ENCODE data around the gene MOSPD3.

The MOSPD3 gene

GRCh38 chr7:100575746-100576383 lies 36.5 kb upstream of the MOSPD3 start:
- DNase-seq: no peak

DNA sequence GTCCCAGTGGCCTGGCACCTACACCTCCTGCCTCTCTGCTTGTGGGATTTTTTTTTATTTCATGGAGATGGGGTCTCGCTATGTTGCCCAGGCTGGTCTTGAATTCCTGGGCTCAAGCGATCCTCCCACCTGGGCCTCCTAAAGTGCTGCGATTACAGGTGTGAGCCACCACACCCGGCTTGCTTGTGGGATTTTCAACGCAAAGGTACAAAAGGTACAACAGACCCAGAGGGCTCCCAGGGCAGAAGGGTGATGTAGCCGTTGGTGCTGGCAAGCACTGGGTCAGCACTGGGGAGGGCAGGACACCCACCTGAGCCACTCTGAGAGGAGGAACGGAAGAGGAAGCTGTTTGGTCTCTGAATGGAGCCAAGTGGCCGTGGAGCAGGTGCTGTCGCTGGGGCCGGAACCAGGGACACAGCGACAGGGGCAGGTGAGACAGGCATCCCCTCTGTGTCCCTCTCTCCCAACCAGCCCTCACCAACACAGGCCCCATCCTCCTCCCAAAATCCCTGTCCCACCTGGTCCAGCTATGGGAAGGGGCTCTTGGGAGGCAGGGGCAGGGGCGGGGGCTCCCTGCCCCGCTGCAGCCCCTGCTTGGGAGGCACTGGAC lies 35.9 kb upstream of the MOSPD3 start:
- no peak for DNase-seq

- no peak for DNase-seq
These were observed 35.2 kb upstream of the MOSPD3 start for GRCh38 chr7:100577103-100577502.

GRCh38 chr7:100577507-100577906 lies 34.8 kb upstream of the MOSPD3 start:
- DNase-seq: no peak

GRCh38 chr7:100578246-100579183 lies 33.8 kb upstream of the MOSPD3 start:
- DNase-seq: no peak

- no peak for DNase-seq
These were observed 31.7 kb upstream of the MOSPD3 start for GRCh38 chr7:100580466-100581283.

GRCh38 chr7:100582041-100582579 lies 30.2 kb upstream of the MOSPD3 start:
- no peak for DNase-seq

- DNase-seq: no peak
These were observed 29.7 kb upstream of the MOSPD3 start for GRCh38 chr7:100582650-100583049.

DNA sequence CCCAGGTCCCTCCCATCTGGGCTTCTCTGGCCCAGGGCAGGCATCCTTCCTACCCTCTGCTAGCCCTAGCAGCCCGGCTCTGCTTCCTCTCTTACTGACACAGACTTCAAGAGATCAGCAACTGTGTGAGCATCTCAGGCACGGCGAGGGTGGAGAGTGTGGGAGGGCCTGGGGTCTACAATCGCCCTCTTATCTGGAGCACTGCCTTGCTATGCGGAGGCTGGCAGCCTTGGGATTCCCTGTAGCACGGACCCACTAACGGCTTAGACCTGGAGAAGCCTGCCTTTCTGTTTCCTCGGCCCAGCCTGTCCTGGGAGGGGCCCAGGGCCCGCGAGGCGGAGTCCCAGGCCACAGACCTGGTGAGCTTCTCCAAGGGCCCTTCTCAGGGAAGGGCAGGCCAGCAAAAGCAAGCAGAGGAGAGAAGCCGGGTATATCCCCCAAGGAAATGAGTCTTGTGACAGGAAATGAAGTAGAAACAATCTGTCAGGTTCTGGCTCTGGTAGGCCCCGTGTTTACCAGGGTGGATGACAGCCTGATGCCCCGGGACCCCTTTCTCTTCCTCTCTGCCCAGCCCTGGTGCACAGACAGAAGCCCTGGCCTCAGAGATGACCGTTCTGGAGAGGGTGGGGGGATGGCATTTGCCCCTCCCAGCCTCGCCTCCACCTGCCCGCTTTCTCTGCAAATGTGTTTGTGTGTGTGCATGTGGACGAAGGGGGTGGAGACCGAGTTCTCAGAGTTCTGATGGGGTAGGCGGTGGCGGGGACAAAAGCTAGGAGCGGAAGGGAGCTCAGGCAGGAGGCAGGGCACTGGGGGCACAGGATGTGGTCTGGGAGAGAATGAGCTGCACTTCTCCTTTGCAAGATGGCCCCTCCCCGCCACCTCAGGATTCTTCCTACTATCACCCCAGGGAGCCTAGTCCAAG lies 28.9 kb upstream of the MOSPD3 start:
- peak; percentile 32 for DNase-seq

DNA sequence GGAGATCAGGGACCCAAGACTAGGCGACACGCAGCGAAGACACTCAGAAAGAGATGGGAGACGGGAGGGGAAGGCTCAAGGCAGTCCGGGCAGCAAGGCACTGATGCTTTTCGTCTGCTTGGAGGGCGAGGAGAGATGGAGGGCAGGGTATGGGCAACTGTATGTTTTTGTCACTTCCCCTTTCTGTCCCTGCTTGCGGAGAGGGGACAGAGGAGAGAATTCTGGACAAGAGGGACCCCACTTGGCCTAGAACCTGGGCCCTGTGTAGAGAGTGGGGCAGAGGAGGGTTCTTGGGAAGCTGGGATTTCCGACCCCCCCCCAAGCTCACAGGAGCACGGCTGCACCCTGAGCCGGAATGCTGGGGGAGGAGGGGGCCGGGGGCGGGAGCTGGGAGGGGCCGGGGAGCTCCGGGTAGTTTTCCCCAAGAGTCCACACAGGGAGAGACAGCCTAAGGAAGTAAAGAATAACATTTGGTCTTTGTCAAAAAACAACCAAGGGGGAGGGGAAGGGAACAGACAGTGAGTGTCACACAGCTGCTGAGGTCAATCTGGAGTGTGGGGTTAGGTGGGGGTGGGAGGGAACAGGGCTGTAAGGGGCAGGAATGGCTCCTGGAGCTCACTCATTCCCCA lies 28.2 kb upstream of the MOSPD3 start:
- DNase-seq: no peak

- no peak for DNase-seq
These were observed 27.4 kb upstream of the MOSPD3 start for GRCh38 chr7:100584683-100585510.

DNA sequence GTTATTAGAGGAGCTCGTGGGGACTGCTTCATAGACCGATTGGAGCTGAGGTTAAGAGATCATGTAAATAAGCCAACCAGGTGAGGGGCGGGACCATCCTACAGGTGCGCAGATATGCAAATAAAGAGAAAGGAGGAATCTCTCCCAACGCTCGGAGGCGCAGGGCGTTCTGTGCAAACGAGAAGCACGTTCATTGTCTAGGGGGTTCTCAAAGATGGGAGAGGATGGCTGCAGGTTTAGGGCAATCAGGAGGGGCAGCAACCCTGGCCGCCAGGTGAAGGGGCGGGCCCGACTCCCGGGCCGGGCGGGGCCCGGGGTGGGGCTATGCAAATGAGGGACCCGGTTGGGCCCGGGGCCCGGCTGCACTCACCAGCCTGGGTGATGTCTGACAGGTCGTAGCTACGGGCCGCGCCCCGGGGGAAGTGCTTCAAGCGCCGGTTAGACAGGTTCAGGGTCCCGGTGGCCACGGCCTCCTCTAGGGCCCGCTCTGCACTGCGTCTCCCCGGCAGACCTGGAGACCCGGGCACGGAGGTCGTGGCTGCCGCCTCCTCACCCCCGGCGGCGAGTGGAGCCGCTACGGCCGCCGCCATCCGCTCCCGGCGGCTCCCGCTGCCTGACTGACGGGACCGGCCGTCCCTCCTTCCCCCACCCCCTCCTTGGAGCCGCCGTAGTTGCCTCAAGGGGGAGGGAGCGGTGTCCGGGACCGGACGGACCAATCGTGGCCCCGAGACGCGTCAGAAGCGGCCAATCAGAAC lies 26.7 kb upstream of the MOSPD3 start, which contains the start of gene LRCH4:
LRCH4 (minus strand) TSS at position 619 of the 755 bp plus-strand sequence; CDS start at position 590, 29 bp downstream.
- peak; percentile 61 for DNase-seq

DNA sequence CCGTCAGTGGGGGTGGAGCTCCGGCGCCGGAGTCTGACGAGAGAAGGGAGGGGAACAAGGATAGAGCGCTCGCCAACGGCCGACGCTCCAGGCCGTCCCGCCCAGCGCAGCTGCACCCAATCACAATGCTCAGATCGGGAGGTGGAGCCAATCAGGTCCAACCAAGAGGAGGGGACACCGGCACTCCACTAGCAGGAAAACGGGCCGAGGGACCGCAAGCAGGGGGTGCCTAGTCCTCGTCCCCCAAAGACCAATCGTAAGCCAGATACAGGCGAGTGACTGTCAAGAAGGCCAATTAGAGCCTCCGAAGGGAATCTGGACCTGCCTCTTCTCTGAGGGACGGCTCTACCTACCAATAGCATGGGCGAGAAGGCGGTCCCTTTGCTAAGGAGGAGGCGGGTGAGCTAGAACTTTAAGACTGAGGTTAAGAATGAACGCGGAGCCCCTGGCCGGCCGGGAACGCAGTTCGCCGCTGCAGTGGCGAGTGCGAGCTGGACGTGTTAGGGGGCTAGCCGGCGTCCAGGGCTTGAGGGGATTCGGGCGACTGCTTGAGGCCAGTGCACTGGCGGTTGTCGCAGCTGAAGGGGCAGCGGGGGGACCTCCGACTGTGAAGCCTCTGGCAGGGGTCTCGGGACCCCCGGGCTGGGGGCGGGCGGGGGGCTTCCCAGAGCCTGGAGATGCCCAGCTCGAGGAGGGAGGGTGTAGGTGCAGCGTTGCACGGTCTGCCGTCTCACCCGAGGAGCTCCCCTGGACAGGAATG lies 25.9 kb upstream of the MOSPD3 start, which contains the start of gene FBXO24:
FBXO24 (plus strand) TSS at position 63 of the 760 bp plus-strand sequence; CDS start at position 361, 298 bp downstream.
- DNase-seq: peak; percentile 100

DNA sequence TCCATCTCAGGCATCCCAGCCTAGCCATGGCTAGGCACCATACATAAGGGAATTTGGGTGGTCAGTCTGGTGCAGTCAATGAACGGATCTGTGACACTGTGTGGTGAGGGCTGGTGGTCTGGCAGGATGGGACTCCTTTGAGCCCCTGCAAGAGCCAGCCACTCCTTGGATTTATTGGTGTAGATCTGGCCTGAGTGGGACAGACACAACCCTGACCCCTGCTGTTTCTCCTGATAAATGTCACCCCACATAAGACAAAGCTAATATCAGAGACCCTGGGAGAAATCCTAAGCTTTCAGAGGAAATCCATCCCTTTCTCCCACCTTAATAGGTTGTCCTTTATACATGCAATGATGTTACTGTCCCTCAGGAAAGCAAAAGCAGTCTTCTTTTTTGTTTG lies 23.9 kb upstream of the MOSPD3 start:
- no peak for DNase-seq

GRCh38 chr7:100589341-100589947 lies 22.9 kb upstream of the MOSPD3 start:
- DNase-seq: no peak

DNA sequence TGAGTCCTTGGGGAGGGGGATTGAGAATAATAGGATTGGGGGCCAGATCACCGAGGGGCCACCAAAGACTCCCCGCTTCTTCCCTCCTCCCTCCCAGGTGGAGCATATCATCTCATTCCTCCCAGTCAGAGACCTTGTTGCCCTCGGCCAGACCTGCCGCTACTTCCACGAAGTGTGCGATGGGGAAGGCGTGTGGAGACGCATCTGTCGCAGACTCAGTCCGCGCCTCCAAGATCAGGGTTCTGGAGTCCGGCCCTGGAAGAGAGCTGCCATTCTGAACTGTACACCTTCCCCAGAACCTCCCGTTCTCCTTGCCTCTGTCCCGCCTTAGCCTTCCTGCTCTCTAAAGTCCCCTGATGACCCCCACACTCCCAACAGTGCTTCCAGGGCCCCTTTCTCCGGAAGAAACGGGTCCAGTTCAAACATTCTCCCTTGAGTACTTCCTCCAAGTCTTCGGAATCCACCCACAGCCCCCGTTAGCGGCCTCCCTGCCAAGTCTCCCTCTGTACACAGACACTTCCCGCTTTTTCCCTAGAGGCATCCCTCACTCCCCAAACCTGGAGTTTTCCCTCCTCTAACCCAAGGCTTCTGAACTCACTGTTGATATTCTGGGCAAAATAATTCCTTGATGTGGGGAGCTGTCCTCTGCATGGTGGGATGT lies 22.1 kb upstream of the MOSPD3 start:
- DNase-seq: no peak

DNA sequence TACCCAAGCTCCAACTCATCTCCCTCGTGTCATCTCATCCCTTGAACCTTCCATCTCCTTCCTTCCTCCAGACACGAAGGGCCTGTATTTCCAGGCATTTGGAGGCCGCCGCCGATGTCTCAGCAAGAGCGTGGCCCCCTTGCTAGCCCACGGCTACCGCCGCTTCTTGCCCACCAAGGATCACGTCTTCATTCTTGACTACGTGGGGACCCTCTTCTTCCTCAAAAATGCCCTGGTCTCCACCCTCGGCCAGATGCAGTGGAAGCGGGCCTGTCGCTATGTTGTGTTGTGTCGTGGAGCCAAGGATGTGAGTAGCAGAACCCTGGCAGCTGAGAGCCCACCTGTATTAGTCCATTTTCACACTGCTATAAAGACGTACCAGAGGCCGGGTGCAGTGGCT lies 20.7 kb upstream of the MOSPD3 start:
- no peak for DNase-seq

Measured in effector CD8-positive, alpha-beta T cell (primary cell).